T-helper 9 cell (primary cell): Measurements from ENCODE around the gene CEP192.

ENCODE experiments used
- DNase-seq: peaks from one replicate; pipeline ENCODE4 v3.0.0-alpha.2; 2020

Gene CEP192

GRCh38 chr18:13101659-13102197 is 110.6 kb downstream of the CEP192 start:
- no peak for DNase-seq

GRCh38 chr18:13103366-13103765 is 112.2 kb downstream of the CEP192 start:
- DNase-seq, result no peak

DNA sequence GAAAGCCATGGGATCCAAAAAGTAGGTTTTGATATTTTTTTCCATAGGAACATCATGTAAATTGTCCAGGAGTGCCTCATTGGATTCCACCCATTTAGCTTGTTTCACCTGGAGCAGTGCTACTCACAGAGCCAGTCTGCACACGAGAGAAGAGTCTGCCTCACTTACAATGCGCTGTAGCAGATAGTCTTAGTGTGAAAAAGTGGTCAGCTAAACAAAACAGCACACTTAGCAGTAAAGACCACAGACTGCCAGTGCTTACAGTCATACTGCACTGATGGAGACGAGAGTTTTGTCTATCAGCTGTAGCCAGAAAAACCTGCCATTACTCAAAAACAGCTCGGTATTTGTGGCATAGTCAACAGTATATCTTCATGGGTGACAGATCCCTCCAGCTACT is 113.9 kb downstream of the CEP192 start:
- no peak for DNase-seq

DNA sequence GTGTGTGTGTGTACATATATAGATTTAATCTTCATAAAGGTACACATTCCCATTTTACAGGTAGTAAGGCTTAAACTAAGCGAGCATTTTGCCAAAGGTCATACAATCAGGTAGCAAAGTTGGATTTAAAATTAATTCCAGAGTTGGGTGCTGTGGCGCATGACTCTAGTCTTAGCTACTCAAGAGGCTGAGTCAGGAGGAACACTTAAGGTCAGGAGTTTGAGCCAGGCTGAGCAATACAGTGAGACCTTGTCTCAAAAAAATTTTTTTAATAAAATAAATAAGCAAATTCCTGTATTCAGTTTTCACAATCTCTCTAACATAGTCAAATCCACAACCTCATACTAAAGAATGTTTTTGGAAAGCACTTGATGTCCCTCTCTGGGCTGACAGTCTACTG is 115.9 kb downstream of the CEP192 start:
- no peak for DNase-seq

- DNase-seq, result no peak
These were observed 117.2 kb downstream of the CEP192 start for GRCh38 chr18:13108330-13108729.

- DNase-seq, result no peak
These were observed 119.4 kb downstream of the CEP192 start for GRCh38 chr18:13110559-13110958.

- DNase-seq, result no peak
These were observed 121.8 kb downstream of the CEP192 start for GRCh38 chr18:13112982-13113381.

GRCh38 chr18:13120255-13120654 is 129.1 kb downstream of the CEP192 start:
- DNase-seq, result no peak

DNA sequence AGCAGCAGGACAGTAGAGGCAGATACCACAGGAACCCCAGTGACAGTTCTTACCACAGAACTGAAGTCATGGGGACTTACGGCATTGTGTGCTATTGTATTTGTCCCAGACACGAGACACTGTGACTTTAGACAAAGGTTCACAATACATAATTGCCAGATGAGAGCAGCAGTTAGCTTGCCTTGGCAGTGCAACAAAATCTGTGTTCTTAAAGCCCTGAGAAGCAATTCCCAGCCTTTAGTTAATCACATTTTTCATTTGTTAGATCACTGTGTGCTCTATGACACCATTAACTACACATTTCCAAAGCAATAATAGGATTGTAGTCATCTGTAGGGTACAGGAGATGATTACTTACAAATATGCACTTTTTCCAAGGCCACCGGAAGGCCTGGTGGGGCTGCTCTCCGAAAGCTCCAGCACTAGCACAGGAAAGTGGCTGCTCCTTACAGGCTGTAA is 129.8 kb downstream of the CEP192 start:
- DNase-seq, result no peak

GRCh38 chr18:13124411-13124810 is 133.2 kb downstream of the CEP192 start:
- no peak for DNase-seq

- DNase-seq, result no peak
These were observed 134.0 kb downstream of the CEP192 start for GRCh38 chr18:13125191-13125590.

DNA sequence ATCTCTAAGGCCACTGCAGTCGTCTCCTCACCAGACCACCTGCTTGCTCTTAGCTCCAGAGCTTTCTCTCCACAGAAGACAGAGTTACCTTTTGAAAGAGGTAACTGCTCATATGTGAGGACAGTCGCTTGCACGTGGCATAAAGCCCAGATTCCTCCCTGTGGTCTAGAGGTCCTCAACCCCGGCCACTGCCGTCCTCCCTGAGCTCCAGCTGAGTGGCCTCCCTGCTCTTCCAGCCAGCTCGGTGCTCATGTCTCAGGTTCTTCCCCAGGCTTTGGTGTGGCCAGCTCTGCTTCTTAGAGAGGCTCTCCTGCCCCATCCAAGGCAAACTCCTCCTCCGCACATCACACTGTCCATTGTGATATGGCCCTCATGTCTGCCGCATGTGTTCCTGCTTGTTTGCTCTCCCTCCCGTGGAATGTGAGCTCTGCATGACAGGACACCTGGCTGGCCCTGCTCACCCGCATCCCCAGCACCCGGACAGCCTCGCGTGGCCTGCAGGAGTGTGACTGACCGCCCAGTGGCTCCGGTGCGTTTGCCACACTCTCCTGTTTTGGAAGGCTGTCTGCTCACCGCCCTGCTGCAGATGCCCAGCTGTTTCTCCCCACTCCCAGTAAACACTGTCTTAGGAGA is 135.9 kb downstream of the CEP192 start:
- DNase-seq, result no peak

DNA sequence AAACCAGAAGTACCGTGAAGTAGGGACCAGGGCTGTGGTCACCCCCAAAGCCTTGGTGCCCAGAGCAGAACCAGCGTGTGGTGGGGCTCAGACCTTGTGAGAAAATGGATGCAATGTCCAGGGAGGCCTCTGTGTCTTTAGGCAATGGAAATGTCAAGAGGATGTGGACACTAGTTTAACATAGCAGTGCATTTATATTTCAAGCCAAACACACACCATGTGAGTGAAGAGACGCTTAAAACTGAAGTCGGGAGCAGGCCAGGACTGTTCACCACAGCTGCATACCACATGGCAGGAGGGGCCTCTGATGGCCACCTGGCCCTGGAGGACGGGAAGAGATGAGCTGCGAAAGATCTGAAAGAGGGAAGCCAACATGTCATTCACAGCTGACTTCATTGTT is 140.1 kb downstream of the CEP192 start:
- no peak for DNase-seq

DNA sequence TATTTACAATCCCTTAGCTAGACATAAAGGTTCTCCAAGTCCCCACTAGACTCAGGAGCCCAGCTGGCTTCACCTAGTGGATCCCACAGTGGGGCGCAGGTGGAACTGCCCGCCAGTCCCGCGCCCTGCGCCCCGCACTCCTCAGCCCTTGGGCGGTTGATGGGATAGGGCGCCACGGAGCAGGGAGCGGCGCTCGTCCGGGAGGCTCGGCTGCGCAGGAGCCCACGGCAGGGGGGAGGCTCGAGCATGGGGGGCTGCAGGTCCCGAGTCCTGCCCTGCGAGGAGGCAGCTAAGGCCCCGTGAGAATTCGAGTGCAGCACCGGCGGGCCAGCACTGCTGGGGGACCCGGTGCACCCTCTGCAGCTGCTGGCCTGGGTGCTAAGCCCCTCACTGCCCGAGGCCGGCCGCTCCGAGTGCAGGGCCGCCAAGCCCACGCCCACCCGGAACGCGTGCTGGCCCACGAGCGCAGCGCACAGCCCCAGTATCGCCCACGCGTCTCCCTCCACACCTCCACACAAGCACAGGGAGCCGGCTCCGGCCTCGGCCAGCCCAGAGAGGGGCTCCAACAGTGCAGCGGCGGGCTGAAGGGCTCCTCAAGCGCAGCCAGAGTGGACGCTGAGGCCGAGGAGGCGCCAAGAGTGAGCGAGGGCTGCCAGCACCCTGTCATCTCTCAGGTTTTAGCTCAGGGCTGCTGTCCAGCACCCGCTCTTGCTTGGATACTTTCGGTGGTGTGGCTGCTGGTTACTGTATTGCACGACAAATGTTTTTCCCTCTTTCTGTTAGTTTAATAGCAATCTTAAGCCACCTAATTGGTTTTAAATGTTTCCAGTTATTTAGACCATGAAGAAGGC is 143.6 kb downstream of the CEP192 start:
- no peak for DNase-seq

- peak; percentile 27 for DNase-seq
These were observed 145.1 kb downstream of the CEP192 start for GRCh38 chr18:13136056-13136903.

DNA sequence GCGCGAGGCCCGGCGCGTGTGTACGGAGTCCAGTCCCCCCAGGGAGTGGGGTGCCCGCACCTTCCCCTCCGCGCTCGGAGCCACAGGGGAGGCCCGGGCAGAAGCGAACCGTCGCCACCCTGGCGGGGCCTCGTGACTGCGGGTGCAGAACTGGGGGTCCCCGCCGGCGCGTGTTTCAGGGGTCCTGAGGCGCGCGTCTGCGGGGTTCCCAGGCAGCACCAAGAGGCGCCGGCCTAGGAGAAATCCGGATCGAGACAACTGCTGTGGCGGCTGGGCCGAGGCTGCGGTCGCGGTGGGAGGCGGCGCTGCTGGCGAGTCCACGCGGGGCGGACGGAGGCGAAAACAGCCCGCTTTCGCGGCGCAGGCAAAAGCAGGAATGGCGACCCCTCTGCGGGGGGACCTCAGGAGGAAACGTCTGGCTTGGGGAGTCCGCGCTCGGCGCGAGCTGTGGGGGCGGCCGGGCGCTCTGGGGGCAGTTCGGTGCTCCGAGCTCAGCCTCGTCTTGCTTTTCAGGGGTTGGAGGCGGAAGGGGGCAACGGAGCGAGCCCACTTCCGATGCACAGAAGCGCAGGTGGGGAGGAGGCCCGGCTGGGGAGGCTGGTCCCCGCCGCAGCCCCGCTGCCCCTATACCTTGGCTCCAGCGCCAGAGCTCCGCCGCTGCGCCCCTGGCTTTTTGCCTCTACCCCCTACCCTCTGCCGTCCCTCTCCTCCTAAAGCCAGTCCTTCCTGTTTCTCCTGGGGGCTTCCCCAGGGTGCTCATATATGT is 145.9 kb downstream of the CEP192 start:
- DNase-seq, result peak; percentile 19

DNA sequence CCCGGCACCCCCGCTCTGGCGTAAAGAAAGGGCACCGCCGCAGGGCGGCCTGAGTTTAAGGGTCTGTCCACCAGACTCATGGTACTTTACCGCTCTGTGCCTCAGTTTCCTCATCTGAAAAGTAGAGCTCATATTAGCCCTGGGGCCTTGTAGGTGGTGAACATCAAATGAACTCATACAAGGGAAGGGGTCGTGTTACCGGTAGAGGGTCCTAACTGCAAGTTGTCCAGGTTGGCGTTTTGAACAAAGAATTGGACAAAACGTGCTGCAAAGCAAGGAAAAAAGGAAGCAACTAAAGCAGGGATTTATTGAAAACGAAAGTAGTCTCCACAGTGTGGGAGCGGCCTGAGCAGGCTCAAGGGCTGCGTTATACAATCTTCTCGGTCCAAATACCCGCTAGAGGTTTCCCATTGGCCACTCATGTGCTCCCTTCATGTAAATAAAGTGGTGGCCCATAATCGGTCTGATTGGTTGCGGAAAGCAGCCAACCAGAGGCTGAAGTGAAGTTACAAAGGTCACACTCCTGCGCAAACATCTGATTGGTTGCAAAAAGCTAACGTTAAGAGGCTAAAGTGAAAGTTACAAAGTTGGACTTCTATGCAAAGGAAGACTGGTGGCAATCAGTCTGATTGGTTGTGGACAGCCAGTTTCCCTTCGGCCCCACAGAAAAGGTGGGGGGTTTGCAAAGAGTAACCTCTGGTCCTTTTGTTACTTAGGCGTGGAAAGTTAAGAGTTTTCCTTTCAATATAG is 146.7 kb downstream of the CEP192 start:
- DNase-seq, result peak; percentile 45

GRCh38 chr18:13138420-13139139 is 147.4 kb downstream of the CEP192 start:
- no peak for DNase-seq

DNA sequence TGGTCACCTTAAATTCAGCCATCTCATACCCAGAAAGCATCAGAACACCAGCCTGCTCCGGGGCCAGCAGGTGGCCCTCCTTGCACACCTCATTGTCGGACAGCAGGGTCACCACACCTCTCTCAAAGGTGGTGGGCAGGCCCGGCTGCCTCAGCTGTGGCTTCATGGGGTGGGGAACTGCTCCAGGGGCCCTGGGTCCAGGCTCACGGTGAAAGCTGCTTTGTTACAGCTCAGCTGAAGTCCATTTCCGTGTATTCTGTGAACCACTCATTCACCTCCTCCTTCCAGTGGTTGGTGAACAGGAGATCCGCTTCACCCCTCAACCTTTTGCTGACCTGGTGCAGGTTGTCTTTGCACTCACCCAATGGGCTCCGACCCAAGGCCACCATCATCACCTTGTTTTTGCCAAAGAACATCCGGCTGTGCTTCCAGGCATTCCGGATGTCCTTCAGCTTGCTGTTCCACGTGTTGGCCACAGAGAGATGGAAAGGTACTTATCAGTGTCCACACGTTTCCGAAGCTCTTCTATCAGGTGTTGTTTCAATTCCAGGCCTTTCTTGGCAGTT is 148.8 kb downstream of the CEP192 start:
- no peak for DNase-seq

DNA sequence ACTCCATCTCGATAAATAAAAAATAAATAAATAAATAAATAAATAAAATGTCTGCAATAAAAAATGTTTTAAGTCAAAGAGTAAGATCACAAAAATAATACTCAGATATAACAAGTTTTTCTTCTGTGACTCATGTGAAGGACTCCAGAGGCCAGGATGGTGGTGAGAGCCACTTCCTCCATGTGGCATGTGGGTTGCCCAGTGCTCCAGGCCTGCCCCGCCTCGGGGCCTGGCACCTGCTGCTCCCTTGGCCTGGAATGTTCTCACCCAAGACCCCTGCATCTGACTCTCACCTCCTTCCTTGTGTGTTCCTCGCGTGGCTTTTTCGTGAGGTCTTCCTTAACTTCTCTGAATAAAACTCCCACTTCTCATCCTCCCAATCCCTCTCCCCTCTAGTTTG is 150.0 kb downstream of the CEP192 start:
- DNase-seq, result no peak
